ENCODE results near the gene DESI1.

DESI1 gene

DNA sequence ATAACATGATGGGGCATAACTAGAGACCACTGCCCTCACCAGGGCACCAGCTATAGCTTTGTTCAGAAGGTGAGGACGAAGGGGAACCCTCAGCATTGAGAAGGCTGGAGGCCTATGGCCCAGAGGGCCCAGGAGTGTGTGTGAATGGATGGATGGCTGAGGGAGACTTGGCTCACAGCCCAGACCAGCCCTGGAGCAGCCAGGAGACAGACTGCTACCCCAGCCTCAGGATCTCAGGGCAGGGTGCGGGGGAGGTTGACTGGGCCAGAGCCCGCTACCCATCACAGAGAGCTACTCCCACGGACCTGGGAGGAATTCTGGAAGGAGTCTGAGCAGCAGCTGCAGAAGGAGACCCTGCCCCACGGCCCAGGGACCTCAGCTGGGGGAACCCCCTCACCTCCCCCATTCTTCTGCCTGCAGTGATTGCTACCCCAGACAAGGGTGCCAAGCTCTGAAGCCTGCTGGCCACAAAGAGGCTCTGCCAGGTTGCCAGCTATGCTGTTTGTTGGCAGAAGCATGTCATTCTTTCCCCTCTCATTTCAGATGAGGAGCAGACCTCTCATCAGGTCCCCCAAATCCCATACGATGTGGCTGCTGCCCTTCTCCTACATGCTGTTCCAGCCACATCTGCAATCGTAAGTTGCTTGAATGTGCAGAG is 65.4 kb downstream of the DESI1 start:
- no peak for DNase-seq

DNA sequence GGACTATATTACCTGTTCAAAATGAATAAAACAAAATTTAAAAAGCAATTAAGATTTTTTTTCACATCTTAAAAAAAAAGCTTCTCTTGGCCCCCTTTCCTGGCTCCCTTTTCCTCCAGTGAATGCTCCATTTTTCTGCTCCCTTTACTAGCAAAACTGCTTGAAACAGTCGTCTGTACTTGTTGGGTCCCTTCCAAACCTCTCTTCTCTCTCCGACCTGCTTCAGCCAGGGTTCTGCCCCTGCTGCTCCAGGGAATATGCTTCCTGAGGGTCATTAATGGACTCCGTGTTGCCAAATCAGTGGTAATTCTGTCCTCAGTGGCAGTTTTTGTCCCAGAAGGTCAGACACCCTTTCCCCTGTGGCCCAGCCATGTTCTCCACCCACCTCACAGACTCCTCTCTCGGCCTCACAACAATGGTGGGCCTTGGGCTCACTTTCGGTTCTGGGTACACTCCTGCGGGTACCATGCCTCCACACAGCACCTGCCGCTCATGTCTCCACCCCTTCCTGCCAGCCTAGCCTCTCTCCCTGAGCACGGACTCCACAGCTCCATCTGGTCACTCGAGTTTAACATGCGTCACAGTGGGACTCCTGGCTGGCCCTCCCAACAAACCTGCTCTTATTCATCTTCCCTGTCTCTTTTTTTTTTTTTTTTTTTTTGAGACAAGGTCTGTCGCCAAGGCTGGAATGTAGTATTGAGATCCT is 68.8 kb downstream of the DESI1 start:
- DNase-seq = no peak

DNA sequence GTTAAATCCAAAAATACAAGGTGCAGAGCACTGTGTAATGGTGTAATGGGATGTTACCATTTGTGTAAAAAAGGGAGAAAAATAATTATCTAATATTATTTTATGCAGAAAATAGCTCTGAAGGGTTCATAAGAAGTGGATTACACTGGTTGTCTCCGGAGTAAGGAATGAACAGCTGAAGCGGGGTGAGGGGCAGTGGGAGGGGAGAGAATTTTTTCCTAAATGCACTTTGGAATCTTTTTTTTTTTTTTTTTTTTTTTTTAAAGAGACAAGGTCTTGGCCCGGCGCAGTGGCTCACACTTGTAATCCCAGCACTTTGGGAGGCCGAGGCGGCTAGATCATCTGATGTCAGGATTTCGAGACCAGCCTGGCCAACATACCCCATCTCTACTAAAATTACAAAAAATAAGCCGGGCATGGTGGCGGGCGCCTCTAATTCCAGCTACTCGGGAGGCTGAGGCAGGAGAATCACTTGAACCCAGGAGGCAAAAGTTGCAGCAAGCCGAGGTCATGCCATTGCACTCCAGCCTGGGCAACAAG is 69.8 kb downstream of the DESI1 start:
- no peak for DNase-seq

DNA sequence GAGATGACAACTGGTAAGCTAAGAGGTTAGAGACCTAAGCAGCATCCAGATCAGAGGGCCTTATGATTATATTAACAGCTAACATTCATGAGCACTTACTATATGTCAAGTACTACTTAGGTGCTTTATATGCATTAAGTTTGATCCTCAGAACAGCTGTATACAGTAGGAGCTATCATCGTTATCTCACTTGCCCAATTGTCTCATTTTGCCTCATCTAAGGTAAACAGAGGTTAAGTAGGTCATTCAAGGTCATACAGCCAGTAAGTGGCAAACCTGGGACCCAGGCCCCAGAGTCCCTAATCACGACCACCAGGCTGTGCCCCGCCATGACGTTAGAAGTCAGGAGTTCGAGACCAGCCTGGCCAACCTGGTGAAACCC is 72.0 kb downstream of the DESI1 start:
- DNase-seq = no peak

Measured in effector CD8-positive, alpha-beta T cell (primary cell).